HG03103 (cell line): Measurements from ENCODE around the gene SLC16A6.
"Not testable (repeated sequence)": the region's sequence is repeated elsewhere in the genome, so short reads cannot be mapped to it uniquely, and the experiment has no call there.

Source experiments
- ATAC-seq: cut with Tn5 transposase; IDR thresholded peaks from one replicate; pipeline ENCODE4 v1.9.1; 2021; ENCODE audit warnings: low read depth; ENCODE audit not compliant: unreplicated experiment

The SLC16A6 gene

GRCh38 chr17:68291836-68292688, 1.1 kb upstream of the SLC16A6 start:
- peak; percentile 49 for ATAC-seq

- ATAC-seq: no peak
These were observed 516 bp downstream of the SLC16A6 start for GRCh38 chr17:68290268-68290954.

- ATAC-seq: no peak
These were observed 1.0 kb downstream of the SLC16A6 start for GRCh38 chr17:68289936-68290267.

GRCh38 chr17:68289473-68289872, 1.5 kb downstream of the SLC16A6 start:
- ATAC-seq: no peak

GRCh38 chr17:68288804-68289203, 2.1 kb downstream of the SLC16A6 start:
- ATAC-seq: no peak

GRCh38 chr17:68288375-68288774, 2.6 kb downstream of the SLC16A6 start:
- ATAC-seq: no peak

- not testable (repeated sequence) for ATAC-seq
These were observed 9.0 kb downstream of the SLC16A6 start for GRCh38 chr17:68281965-68282364.

- no peak for ATAC-seq
These were observed 13.1 kb downstream of the SLC16A6 start for GRCh38 chr17:68277807-68278206.

- ATAC-seq: not testable (repeated sequence)
These were observed 14.6 kb downstream of the SLC16A6 start for GRCh38 chr17:68276339-68276738.

GRCh38 chr17:68273722-68274121, 17.2 kb downstream of the SLC16A6 start:
- ATAC-seq: no peak

- ATAC-seq: not testable (repeated sequence)
These were observed 25.1 kb downstream of the SLC16A6 start for GRCh38 chr17:68265833-68266232.

GRCh38 chr17:68263101-68263681, 27.7 kb downstream of the SLC16A6 start:
- peak; percentile 41 for ATAC-seq

- not testable (repeated sequence) for ATAC-seq
These were observed 28.5 kb downstream of the SLC16A6 start for GRCh38 chr17:68262467-68262866.

GRCh38 chr17:68260051-68260762, 30.7 kb downstream of the SLC16A6 start:
- no peak for ATAC-seq

- not testable (repeated sequence) for ATAC-seq
These were observed 31.3 kb downstream of the SLC16A6 start for GRCh38 chr17:68259648-68259951.

GRCh38 chr17:68258890-68259647, 31.9 kb downstream of the SLC16A6 start:
- ATAC-seq: peak; percentile 90

GRCh38 chr17:68257934-68258333, 33.0 kb downstream of the SLC16A6 start:
- ATAC-seq: no peak

GRCh38 chr17:68256701-68257100, 34.2 kb downstream of the SLC16A6 start:
- not testable (repeated sequence) for ATAC-seq

GRCh38 chr17:68255731-68256538, 35.0 kb downstream of the SLC16A6 start:
- ATAC-seq: no peak

GRCh38 chr17:68255151-68255550, 35.8 kb downstream of the SLC16A6 start:
- no peak for ATAC-seq
